ENCODE data around the gene TTC33. TPM values are rescaled to one million over a fixed set of nuclear protein-coding genes. Genes with fewer than 3 reads are reported as not detected.

The TTC33 gene
- polyA plus RNA-seq (2013): 3.8 and 4.0 TPM in 2 replicates

GRCh38 chr5:40755407-40756365, at the start of gene TTC33:
TSS of gene TTC33 (minus strand) at chr5:40755961. CDS start at chr5:40747018, 8,943 bp downstream.
- Histone ChIP-seq H3K9me3 (ENCODE audit: insufficient read depth, low read depth, low read length) (no peaks in the 10 kb centered on the region), H3K27me3 (ENCODE audit: insufficient read depth, low read length) (no peaks in the 10 kb centered on the region), H3K4me2 (ENCODE audit: low read length) (peak within 1 kb of the TSS; percentile 75), H2BK12ac (ENCODE audit: low read length) (no peak within 1 kb of the TSS), H3K9ac (ENCODE audit: low read length) (peak within 1 kb of the TSS; percentile 80), H4K91ac (ENCODE audit: low read depth, low read length) (peak within 1 kb of the TSS; percentile 8), H3K27ac (ENCODE audit: low read depth, low read length) (peak within 1 kb of the TSS; percentile 50), H3K36me3 (ENCODE audit: control insufficient read depth in 1 of 2, insufficient read depth in 2 of 2, low read length in 2 of 2) (peaks cover 0 to 3% of the 10 kb centered on the region in 2 experiments), H2AFZ (ENCODE audit: insufficient read depth, low read length, poor library complexity) (peak within 1 kb of the TSS; percentile 13), H2BK120ac (ENCODE audit: insufficient read depth, low read length, poor library complexity) (peak within 1 kb of the TSS; percentile 23), H2BK5ac (ENCODE audit: low read depth, low read length, poor library complexity) (peak within 1 kb of the TSS; percentile 1), H3K4me3 (ENCODE audit: low read depth, low read length) (peak within 1 kb of the TSS; percentile 84), H3K79me2 (ENCODE audit: control insufficient read depth, insufficient read depth, low read length, poor library complexity) (no peaks in the 10 kb centered on the region), H3K18ac (ENCODE audit: low read length) (no peak within 1 kb of the TSS), H3K4me1 (ENCODE audit: control insufficient read depth in 1 of 2, insufficient read depth in 2 of 2, low read length in 2 of 2) (no peaks in the 10 kb centered on the region), H4K12ac (ENCODE audit: low read depth, low read length) (peak within 1 kb of the TSS; percentile 36), H4K8ac (ENCODE audit: low read depth, low read length) (peak within 1 kb of the TSS; percentile 47), H3K79me1 (ENCODE audit: low read length) (no peaks in the 10 kb centered on the region), H3K23ac (ENCODE audit: low read length) (no peak within 1 kb of the TSS), H3K14ac (ENCODE audit: low read length) (peak within 1 kb of the TSS; percentile 58), H2AK5ac (ENCODE audit: low read length) (no peak within 1 kb of the TSS), H3K4ac (ENCODE audit: low read depth, low read length) (no peak within 1 kb of the TSS)
- DNase-seq: peak; percentile 97
- WGBS (ENCODE audit: extremely low coverage, insufficient coverage, insufficient read length): no CpG with 5 or more reads among the region's 80 CpGs

GRCh38 chr5:40801771-40802562, 46.2 kb upstream of the TTC33 start:
- Histone ChIP-seq H3K79me2 (ENCODE audit: control insufficient read depth, insufficient read depth, low read length, poor library complexity) (peaks cover 6% of the 10 kb centered on the region), H2BK12ac (ENCODE audit: low read length) (no peak overlapping the region), H3K14ac (ENCODE audit: low read length) (no peak overlapping the region), H2AFZ (ENCODE audit: insufficient read depth, low read length, poor library complexity) (no peak overlapping the region), H3K9ac (ENCODE audit: low read length) (no peak overlapping the region), H2BK120ac (ENCODE audit: insufficient read depth, low read length, poor library complexity) (no peak overlapping the region), H3K27me3 (ENCODE audit: insufficient read depth, low read length) (no peaks in the 10 kb centered on the region), H2AK5ac (ENCODE audit: low read length) (no peak overlapping the region), H3K18ac (ENCODE audit: low read length) (no peak overlapping the region), H3K27ac (ENCODE audit: low read depth, low read length) (no peak overlapping the region), H4K12ac (ENCODE audit: low read depth, low read length) (no peak overlapping the region), H3K4me2 (ENCODE audit: low read length) (no peak overlapping the region), H3K9me3 (ENCODE audit: insufficient read depth, low read depth, low read length) (no peaks in the 10 kb centered on the region), H3K36me3 (ENCODE audit: control insufficient read depth in 1 of 2, insufficient read depth in 2 of 2, low read length in 2 of 2) (no peaks in the 10 kb centered on the region), H2BK5ac (ENCODE audit: low read depth, low read length, poor library complexity) (no peak overlapping the region), H3K23ac (ENCODE audit: low read length) (no peak overlapping the region), H3K4me1 (ENCODE audit: control insufficient read depth in 1 of 2, insufficient read depth in 2 of 2, low read length in 2 of 2) (no peaks in the 10 kb centered on the region), H4K91ac (ENCODE audit: low read depth, low read length) (no peak overlapping the region), H3K4me3 (ENCODE audit: low read depth, low read length) (no peak overlapping the region), H3K79me1 (ENCODE audit: low read length) (peaks cover 5% of the 10 kb centered on the region), H4K8ac (ENCODE audit: low read depth, low read length) (no peak overlapping the region), H3K4ac (ENCODE audit: low read depth, low read length) (no peak overlapping the region)
- no peak for DNase-seq
- no CpG with 5 or more reads among the region's 8 CpGs for WGBS (ENCODE audit: extremely low coverage, insufficient coverage, insufficient read length)

- Histone ChIP-seq H3K27ac (ENCODE audit: low read depth, low read length) (no peak overlapping the region), H3K9me3 (ENCODE audit: insufficient read depth, low read depth, low read length) (no peaks in the 10 kb centered on the region), H3K4me3 (ENCODE audit: low read depth, low read length) (no peak overlapping the region), H4K12ac (ENCODE audit: low read depth, low read length) (no peak overlapping the region), H3K27me3 (ENCODE audit: insufficient read depth, low read length) (no peaks in the 10 kb centered on the region), H3K36me3 (ENCODE audit: control insufficient read depth in 1 of 2, insufficient read depth in 2 of 2, low read length in 2 of 2) (peaks cover 0 to 3% of the 10 kb centered on the region in 2 experiments), H4K8ac (ENCODE audit: low read depth, low read length) (no peak overlapping the region), H3K4me1 (ENCODE audit: control insufficient read depth in 1 of 2, insufficient read depth in 2 of 2, low read length in 2 of 2) (no peaks in the 10 kb centered on the region), H3K4me2 (ENCODE audit: low read length) (no peak overlapping the region), H3K14ac (ENCODE audit: low read length) (no peak overlapping the region), H2BK120ac (ENCODE audit: insufficient read depth, low read length, poor library complexity) (no peak overlapping the region), H3K4ac (ENCODE audit: low read depth, low read length) (no peak overlapping the region), H2AK5ac (ENCODE audit: low read length) (no peak overlapping the region), H2BK12ac (ENCODE audit: low read length) (no peak overlapping the region), H3K9ac (ENCODE audit: low read length) (no peak overlapping the region), H2AFZ (ENCODE audit: insufficient read depth, low read length, poor library complexity) (no peak overlapping the region), H2BK5ac (ENCODE audit: low read depth, low read length, poor library complexity) (no peak overlapping the region), H4K91ac (ENCODE audit: low read depth, low read length) (no peak overlapping the region), H3K79me2 (ENCODE audit: control insufficient read depth, insufficient read depth, low read length, poor library complexity) (peaks cover 6% of the 10 kb centered on the region), H3K18ac (ENCODE audit: low read length) (no peak overlapping the region), H3K79me1 (ENCODE audit: low read length) (peaks cover 5% of the 10 kb centered on the region), H3K23ac (ENCODE audit: low read length) (no peak overlapping the region)
- no peak for DNase-seq
- WGBS (ENCODE audit: extremely low coverage, insufficient coverage, insufficient read length): no CpG with 5 or more reads among the region's 1 CpG
Measured at GRCh38 chr5:40799258-40799657, 43.5 kb upstream of the TTC33 start.

- no peak for DNase-seq
- Histone ChIP-seq H4K91ac (ENCODE audit: low read depth, low read length) (no peak overlapping the region), H4K12ac (ENCODE audit: low read depth, low read length) (no peak overlapping the region), H2BK5ac (ENCODE audit: low read depth, low read length, poor library complexity) (no peak overlapping the region), H2AFZ (ENCODE audit: insufficient read depth, low read length, poor library complexity) (peak overlapping the region; percentile 98), H3K4me1 (ENCODE audit: control insufficient read depth in 1 of 2, insufficient read depth in 2 of 2, low read length in 2 of 2) (no peaks in the 10 kb centered on the region), H3K18ac (ENCODE audit: low read length) (no peak overlapping the region), H3K4me3 (ENCODE audit: low read depth, low read length) (peak overlapping the region; percentile 78), H3K27ac (ENCODE audit: low read depth, low read length) (peak overlapping the region; percentile 11), H3K36me3 (ENCODE audit: control insufficient read depth in 1 of 2, insufficient read depth in 2 of 2, low read length in 2 of 2) (peaks cover 0 to 3% of the 10 kb centered on the region in 2 experiments), H3K9ac (ENCODE audit: low read length) (no peak overlapping the region), H2AK5ac (ENCODE audit: low read length) (no peak overlapping the region), H3K14ac (ENCODE audit: low read length) (no peak overlapping the region), H3K4me2 (ENCODE audit: low read length) (peak overlapping the region; percentile 81), H2BK120ac (ENCODE audit: insufficient read depth, low read length, poor library complexity) (no peak overlapping the region), H3K23ac (ENCODE audit: low read length) (no peak overlapping the region), H3K27me3 (ENCODE audit: insufficient read depth, low read length) (no peaks in the 10 kb centered on the region), H3K79me2 (ENCODE audit: control insufficient read depth, insufficient read depth, low read length, poor library complexity) (peaks cover 6% of the 10 kb centered on the region), H3K79me1 (ENCODE audit: low read length) (peaks cover 5% of the 10 kb centered on the region), H4K8ac (ENCODE audit: low read depth, low read length) (no peak overlapping the region), H2BK12ac (ENCODE audit: low read length) (no peak overlapping the region), H3K4ac (ENCODE audit: low read depth, low read length) (no peak overlapping the region), H3K9me3 (ENCODE audit: insufficient read depth, low read depth, low read length) (no peaks in the 10 kb centered on the region)
- WGBS (ENCODE audit: extremely low coverage, insufficient coverage, insufficient read length): no CpG with 5 or more reads among the region's 7 CpGs
Measured at GRCh38 chr5:40798801-40799210, 43.0 kb upstream of the TTC33 start.

All from trophoblast cell (in vitro differentiated cells and primary cell).